KMS-11 (cell line): ENCODE results near the gene DDX24.

Source experiments
- H2AFZ ChIP-seq: fragments of 200-600 bp; sonication (generic); 2 replicates; pipeline ENCODE4 v1.6.1; 2016; ENCODE audit warnings: antibody characterized with exemption, mixed run types, low read depth
- H3K27ac ChIP-seq: fragments of 200-600 bp; sonication (generic); 2 replicates; pipeline ENCODE4 v1.6.1; 2016; ENCODE audit warnings: mild to moderate bottlenecking, mixed run types
- H3K27me3 ChIP-seq: fragments of 200-600 bp; sonication (generic); 2 replicates; pipeline ENCODE4 v1.6.1; 2017; ENCODE audit warnings: mild to moderate bottlenecking, low read depth, mixed run types, moderate library complexity; ENCODE audit not compliant: insufficient read depth
- H3K36me3 ChIP-seq: fragments of 200-600 bp; sonication (generic); 2 replicates; pipeline ENCODE4 v1.6.1; 2017; ENCODE audit warnings: mild to moderate bottlenecking, mixed run types; ENCODE audit not compliant: insufficient read depth
- H3K4me1 ChIP-seq: fragments of 200-600 bp; sonication (generic); 2 replicates; pipeline ENCODE4 v1.6.1; 2016; ENCODE audit warnings: mild to moderate bottlenecking, low read depth, mixed run types; ENCODE audit not compliant: poor library complexity, severe bottlenecking
- H3K4me2 ChIP-seq: fragments of 200-600 bp; sonication (generic); 2 replicates; pipeline ENCODE4 v1.7.0; 2016; ENCODE audit warnings: mild to moderate bottlenecking, mixed run types
- H3K4me3 ChIP-seq: fragments of 200-600 bp; sonication (generic); IDR thresholded peaks from 2 replicates; pipeline ENCODE4 v1.6.1; 2017; ENCODE audit warnings: low read depth, low read length, mixed read lengths; ENCODE audit not compliant: insufficient read depth
- H3K79me2 ChIP-seq: fragments of 200-600 bp; sonication (generic); 2 replicates; pipeline ENCODE4 v1.6.1; 2016; ENCODE audit warnings: low read depth, mixed run types; ENCODE audit not compliant: insufficient read depth
- H3K9ac ChIP-seq: fragments of 200-600 bp; sonication (generic); 2 replicates; pipeline ENCODE4 v1.6.1; 2016; ENCODE audit warnings: mild to moderate bottlenecking, mixed run types
- H4K20me1 ChIP-seq: fragments of 200-600 bp; sonication (generic); 2 replicates; pipeline ENCODE4 v1.6.1; 2016; ENCODE audit warnings: mild to moderate bottlenecking, mixed run types; ENCODE audit not compliant: insufficient read depth
- TF ChIP-seq, protein P1 (sequence below): fragments of 200-600 bp; sonication (generic); conservative IDR thresholded peaks from 2 replicates; pipeline ENCODE4 v1.6.1; 2017; ENCODE audit warnings: low read depth, mild to moderate bottlenecking, antibody characterized with exemption, low read length, moderate library complexity, mixed read lengths

DDX24 gene

DNA sequence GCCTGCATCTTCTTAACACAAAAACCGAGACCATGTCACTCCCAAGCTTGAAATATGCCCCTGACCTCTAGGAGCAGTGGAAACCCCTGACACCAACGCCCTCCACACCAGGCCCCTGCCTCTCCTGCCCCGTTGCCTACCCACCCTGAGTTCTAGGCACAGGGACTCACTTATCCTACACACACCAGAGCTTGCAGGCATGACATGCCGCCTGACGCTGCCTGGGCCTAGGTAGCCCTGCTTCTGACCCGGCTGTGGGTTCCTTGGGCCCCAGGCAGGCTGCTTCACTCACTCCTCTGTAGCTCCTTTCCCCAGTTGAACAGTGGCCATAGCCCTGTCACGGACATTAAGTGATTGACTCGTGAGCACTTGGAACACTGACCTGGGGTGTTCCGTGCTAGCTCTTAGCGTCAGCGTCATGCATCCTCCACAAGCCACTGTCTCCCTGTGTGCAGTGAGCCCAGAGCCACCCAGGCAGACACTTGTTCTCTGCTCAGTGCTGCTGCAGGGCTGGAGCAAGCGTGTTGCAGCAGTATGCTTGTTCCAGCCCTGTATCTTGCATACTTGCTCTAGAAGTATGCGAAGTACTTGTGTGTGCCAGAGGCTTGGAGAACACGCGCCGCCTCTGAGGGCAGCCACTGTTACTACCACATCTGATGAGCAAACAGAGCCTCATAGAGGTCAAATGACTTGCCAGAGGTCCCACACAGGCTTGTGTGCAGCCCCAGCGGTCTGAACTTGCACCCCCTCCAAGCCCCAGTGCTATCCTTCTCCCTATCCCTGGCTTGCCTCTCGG is 39.3 kb downstream of the DDX24 start:
- H3K4me2 ChIP-seq: no peak overlapping the region
- H3K27me3 ChIP-seq: no peaks in the 10 kb centered on the region
- TF ChIP-seq, protein P1, sequence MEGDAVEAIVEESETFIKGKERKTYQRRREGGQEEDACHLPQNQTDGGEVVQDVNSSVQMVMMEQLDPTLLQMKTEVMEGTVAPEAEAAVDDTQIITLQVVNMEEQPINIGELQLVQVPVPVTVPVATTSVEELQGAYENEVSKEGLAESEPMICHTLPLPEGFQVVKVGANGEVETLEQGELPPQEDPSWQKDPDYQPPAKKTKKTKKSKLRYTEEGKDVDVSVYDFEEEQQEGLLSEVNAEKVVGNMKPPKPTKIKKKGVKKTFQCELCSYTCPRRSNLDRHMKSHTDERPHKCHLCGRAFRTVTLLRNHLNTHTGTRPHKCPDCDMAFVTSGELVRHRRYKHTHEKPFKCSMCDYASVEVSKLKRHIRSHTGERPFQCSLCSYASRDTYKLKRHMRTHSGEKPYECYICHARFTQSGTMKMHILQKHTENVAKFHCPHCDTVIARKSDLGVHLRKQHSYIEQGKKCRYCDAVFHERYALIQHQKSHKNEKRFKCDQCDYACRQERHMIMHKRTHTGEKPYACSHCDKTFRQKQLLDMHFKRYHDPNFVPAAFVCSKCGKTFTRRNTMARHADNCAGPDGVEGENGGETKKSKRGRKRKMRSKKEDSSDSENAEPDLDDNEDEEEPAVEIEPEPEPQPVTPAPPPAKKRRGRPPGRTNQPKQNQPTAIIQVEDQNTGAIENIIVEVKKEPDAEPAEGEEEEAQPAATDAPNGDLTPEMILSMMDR: no peak
- H3K4me1 ChIP-seq: no peaks in the 10 kb centered on the region
- H4K20me1 ChIP-seq: no peaks in the 10 kb centered on the region
- H3K9ac ChIP-seq: no peak overlapping the region
- H3K36me3 ChIP-seq: no peaks in the 10 kb centered on the region
- no peak overlapping the region for H3K27ac ChIP-seq
- no peak overlapping the region for H2AFZ ChIP-seq
- H3K4me3 ChIP-seq: no peak overlapping the region
- H3K79me2 ChIP-seq: no peaks in the 10 kb centered on the region

- Histone ChIP-seq H2AFZ (no peak overlapping the region), H3K9ac (no peak overlapping the region), H3K36me3 (no peaks in the 10 kb centered on the region), H3K4me1 (no peaks in the 10 kb centered on the region), H3K27ac (no peak overlapping the region), H3K4me3 (no peak overlapping the region), H4K20me1 (no peaks in the 10 kb centered on the region), H3K27me3 (no peaks in the 10 kb centered on the region), H3K79me2 (no peaks in the 10 kb centered on the region), H3K4me2 (no peak overlapping the region)
- TF ChIP-seq, protein P1: no peak
These were observed 40.2 kb downstream of the DDX24 start for GRCh38 chr14:94040796-94041195.

DNA sequence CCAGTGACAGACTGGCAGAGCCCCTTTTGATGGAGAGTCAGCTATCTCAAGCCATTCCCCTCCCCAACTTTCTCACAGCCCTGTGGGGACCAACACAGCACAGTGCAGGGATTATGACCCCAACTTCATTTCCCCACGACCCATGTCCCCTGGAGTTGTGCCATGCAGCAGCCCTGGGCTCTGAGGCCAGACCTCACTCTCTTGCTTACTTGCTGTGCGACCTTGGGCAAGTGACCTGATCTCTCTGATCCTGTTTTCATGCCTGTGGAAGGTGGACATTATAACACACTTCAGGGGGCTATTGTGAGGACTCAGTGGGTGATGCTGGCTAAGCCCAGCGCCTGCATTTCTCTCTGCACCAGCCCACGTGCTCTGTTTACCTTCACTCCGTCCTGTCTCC is 40.8 kb downstream of the DDX24 start:
- Histone ChIP-seq H3K79me2 (no peaks in the 10 kb centered on the region), H3K4me3 (no peak overlapping the region), H4K20me1 (no peaks in the 10 kb centered on the region), H3K36me3 (no peaks in the 10 kb centered on the region), H2AFZ (no peak overlapping the region), H3K27ac (no peak overlapping the region), H3K4me1 (no peaks in the 10 kb centered on the region), H3K27me3 (no peaks in the 10 kb centered on the region), H3K4me2 (no peak overlapping the region), H3K9ac (no peak overlapping the region)
- TF ChIP-seq, protein P1: no peak

GRCh38 chr14:94038921-94039629 is 41.9 kb downstream of the DDX24 start:
- H3K79me2 ChIP-seq: no peaks in the 10 kb centered on the region
- no peaks in the 10 kb centered on the region for H3K27me3 ChIP-seq
- no peaks in the 10 kb centered on the region for H3K36me3 ChIP-seq
- no peak overlapping the region for H3K27ac ChIP-seq
- no peak overlapping the region for H3K9ac ChIP-seq
- TF ChIP-seq, protein P1: no peak
- H4K20me1 ChIP-seq: no peaks in the 10 kb centered on the region
- no peak overlapping the region for H2AFZ ChIP-seq
- no peaks in the 10 kb centered on the region for H3K4me1 ChIP-seq
- H3K4me3 ChIP-seq: no peak overlapping the region
- H3K4me2 ChIP-seq: no peak overlapping the region
